Activated T-cell treated with anti-CD3 and anti-CD28 coated beads for 24 hours (primary cell): ENCODE measurements around the gene UNG.

Source experiments
- DNase-seq: peaks from one replicate; pipeline ENCODE4 v3.0.0-alpha.2; 2020; ENCODE audit warnings: low read depth

UNG gene

DNA sequence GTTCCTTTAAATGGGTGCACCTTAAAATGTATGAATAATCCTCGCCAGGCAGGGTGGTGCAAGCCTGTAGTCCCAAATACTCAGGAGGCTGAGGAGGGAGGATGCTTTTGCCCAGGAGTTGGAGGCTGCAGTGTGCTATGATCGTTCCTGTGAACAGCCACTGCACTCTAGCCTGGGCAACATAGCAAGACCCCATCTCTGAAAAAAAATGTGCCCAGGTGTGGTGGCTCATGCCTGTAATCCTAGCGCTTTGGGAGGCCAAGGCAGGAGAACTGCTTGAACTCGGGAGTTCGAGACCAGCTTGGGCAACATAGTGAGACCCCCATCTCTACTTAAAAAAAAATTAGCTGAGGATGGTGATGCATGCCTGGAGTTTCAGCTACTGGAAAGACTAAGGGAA is 58.6 kb downstream of the UNG start:
- no peak for DNase-seq

DNA sequence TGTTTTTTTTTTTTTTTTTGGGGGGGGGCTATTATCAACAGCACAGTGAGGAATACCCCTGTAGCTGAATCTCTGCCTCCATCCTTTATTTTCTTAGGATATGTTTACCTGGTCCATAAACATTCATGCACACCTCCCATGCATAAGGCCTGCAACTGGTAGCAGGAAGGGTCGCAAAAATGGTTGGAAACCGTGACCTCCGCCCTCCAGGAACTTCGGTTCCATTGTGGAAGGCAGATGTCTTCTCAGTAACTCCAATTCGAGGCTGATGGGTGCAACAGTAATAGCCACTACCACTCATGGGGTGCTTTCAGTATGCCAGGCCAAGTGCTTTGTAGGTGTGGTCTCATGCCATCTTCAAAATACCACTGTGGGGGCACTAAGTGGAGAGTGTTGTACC is 59.2 kb downstream of the UNG start:
- no peak for DNase-seq

DNA sequence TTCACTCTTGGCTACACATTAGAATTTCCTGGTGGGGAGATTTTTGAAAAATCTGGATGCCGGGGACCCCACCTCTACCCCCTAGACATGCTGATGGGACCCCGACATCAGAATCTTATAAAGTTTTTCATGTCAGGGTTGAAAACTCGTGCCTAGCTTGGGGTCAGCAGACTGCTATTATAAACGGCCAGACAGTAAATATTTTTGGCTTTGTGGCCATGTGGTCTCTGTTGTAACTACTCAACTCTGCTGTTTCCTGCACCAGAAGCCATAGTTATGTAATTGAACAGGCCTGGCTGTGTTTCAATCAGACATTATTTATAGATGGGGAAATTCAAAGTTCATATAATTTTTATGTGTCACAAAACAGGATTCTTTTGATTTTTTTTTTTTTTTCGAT is 60.6 kb downstream of the UNG start:
- DNase-seq, result no peak

DNA sequence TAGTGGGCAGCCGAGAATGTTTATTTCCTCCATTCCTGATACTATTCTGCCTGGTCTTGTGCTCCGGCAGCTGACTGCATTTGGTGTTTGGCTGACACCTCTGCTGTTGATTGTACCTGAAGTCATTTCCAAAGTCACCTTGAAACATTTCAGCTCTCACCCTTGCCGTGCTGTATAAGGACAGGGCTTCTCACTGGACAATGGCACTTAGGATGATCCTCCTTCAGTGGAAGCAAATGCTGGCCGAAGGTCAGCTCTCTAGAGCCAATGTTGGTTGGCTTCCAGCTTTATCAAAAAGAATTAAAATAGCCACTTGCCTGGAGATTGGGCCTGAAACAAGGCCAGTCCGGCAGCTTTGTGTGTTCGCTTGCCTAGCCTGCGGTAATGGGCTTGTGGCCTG is 63.0 kb downstream of the UNG start:
- no peak for DNase-seq
